Inferior parietal cortex (tissue), 1 donor: ENCODE measurements around the gene RUNX2.
"Not testable (repeated sequence)": the region's sequence is repeated elsewhere in the genome, so short reads cannot be mapped to it uniquely, and the experiment has no call there.

Experiments used
- DNase-seq: peaks from one replicate; pipeline ENCODE4 v3.0.0-alpha.2; 2016; ENCODE audit errors: extremely low spot score

RUNX2 gene

GRCh38 chr6:45457141-45457540 lies 129.0 kb downstream of the RUNX2 start:
- DNase-seq = no peak

- no peak for DNase-seq
Observed at GRCh38 chr6:45458672-45459071, 130.5 kb downstream of the RUNX2 start.

GRCh38 chr6:45460166-45460565 lies 132.0 kb downstream of the RUNX2 start:
- no peak for DNase-seq

GRCh38 chr6:45461486-45461885 lies 133.4 kb downstream of the RUNX2 start:
- no peak for DNase-seq

GRCh38 chr6:45462190-45463134 lies 134.3 kb downstream of the RUNX2 start:
- DNase-seq = no peak

- DNase-seq = no peak
Observed at GRCh38 chr6:45464685-45465084, 136.6 kb downstream of the RUNX2 start.

- no peak for DNase-seq
Observed at GRCh38 chr6:45466686-45467085, 138.6 kb downstream of the RUNX2 start.

- DNase-seq = not testable (repeated sequence)
Observed at GRCh38 chr6:45467417-45467816, 139.3 kb downstream of the RUNX2 start.

GRCh38 chr6:45467853-45468252 lies 139.7 kb downstream of the RUNX2 start:
- no peak for DNase-seq

GRCh38 chr6:45469663-45470062 lies 141.5 kb downstream of the RUNX2 start:
- DNase-seq = no peak

GRCh38 chr6:45470131-45470738 lies 142.1 kb downstream of the RUNX2 start:
- DNase-seq = no peak

- no peak for DNase-seq
Observed at GRCh38 chr6:45472382-45472781, 144.3 kb downstream of the RUNX2 start.

- DNase-seq = no peak
Observed at GRCh38 chr6:45473121-45473993, 145.2 kb downstream of the RUNX2 start.

GRCh38 chr6:45474376-45474775 lies 146.2 kb downstream of the RUNX2 start:
- no peak for DNase-seq

GRCh38 chr6:45476341-45476740 lies 148.2 kb downstream of the RUNX2 start:
- peak; percentile 61 for DNase-seq

GRCh38 chr6:45477278-45477677 lies 149.1 kb downstream of the RUNX2 start:
- no peak for DNase-seq

- peak; percentile 40 for DNase-seq
Observed at GRCh38 chr6:45477790-45478189, 149.7 kb downstream of the RUNX2 start.

GRCh38 chr6:45478240-45478639 lies 150.1 kb downstream of the RUNX2 start:
- DNase-seq = no peak

- DNase-seq = peak; percentile 38
Observed at GRCh38 chr6:45479834-45480751, 152.0 kb downstream of the RUNX2 start.

GRCh38 chr6:45480752-45481415 lies 152.8 kb downstream of the RUNX2 start:
- DNase-seq = peak; percentile 47
